ENCODE data around the gene TIMM50. TPM values are rescaled to one million over a fixed set of nuclear protein-coding genes. Genes with fewer than 3 reads are reported as not detected.

The TIMM50 gene
- total and polyA plus RNA-seq, 2 of the 8 experiments (the other 6 are each of a cell fraction or from before 2014, with no cell fraction given): 155 to 187 TPM

GRCh38 chr19:39483141-39483540 lies 2.5 kb downstream of the TIMM50 start:
- no peak overlapping the region for H2BK20ac ChIP-seq (ENCODE audit: low read length)
- WGBS, 2 experiments (ENCODE audit: extremely low coverage in 1 of 2, insufficient coverage in 1 of 2, insufficient read length in 1 of 2, insufficient replicate concordance in 2 of 2, low coverage in 1 of 2, low lambda C conversion rate in 2 of 2, missing lambda C conversion rate in 1 of 2): 93% methylated on average over 5 of the region's 6 CpGs; no CpG with 5 or more reads in 1 of the 2 experiments
- H3K27ac ChIP-seq (ENCODE audit: low read depth, low read length): no peak overlapping the region
- no peak overlapping the region for H2AK5ac ChIP-seq (ENCODE audit: low read depth, low read length)
- H3K23me2 ChIP-seq (ENCODE audit: low read depth, low read length): peaks cover 5% of the 10 kb centered on the region
- no peak overlapping the region for H3K14ac ChIP-seq (ENCODE audit: insufficient read length)
- ChIA-PET CTCF (ENCODE audit: partially characterized antibody) (interaction anchor here (0.9 to 1.8 kb wide), 2 partner anchors 9 to 31 kb away, joined by 4 read pairs; partner anchors contain the start of gene SELENOV), POLR2A (ENCODE audit: partially characterized antibody) (interaction anchor here (1.3 to 8.3 kb wide), 4 partner anchors 12 to 55 kb away, joined by 3 to 96 read pairs (median 10); partner anchors contain the start of gene DLL3)
- no peak overlapping the region for H3K4me3 ChIP-seq (ENCODE audit: extremely low read depth in 1 of 4, insufficient read depth in 2 of 4, low read depth in 3 of 4, low read length in 4 of 4)
- no peak for DNase-seq (ENCODE audit: low read depth in 1 of 2, low spot score in 2 of 2)
- H3K56ac ChIP-seq (replicated peaks; ENCODE audit: insufficient read length, low read depth, low read length): no peak overlapping the region
- no peak for FAIRE-seq
- H4K20me1 ChIP-seq (replicated peaks in 1 of 2; ENCODE audit: control insufficient read depth in 1 of 2, insufficient read depth in 2 of 2, low read length in 2 of 2): peaks cover 7 to 9% of the 10 kb centered on the region in 2 experiments
- H3K79me2 ChIP-seq (ENCODE audit: control insufficient read depth in 1 of 2, insufficient read depth in 2 of 2, low read length in 2 of 2): peaks cover 6 to 24% of the 10 kb centered on the region in 2 experiments; a peak in 3 of 4 replicates
- H2BK12ac ChIP-seq (ENCODE audit: low read depth, low read length): no peak overlapping the region
- no peaks in the 10 kb centered on the region for H3K9me3 ChIP-seq (ENCODE audit: insufficient read depth in 2 of 2, low read depth in 1 of 2, low read length in 1 of 2)
- H3K36me3 ChIP-seq (ENCODE audit: control insufficient read depth in 2 of 4, insufficient read depth in 4 of 4, low read length in 3 of 4): peaks cover 8 to 46% (median 26%) of the 10 kb centered on the region in 4 experiments
- H3K9ac ChIP-seq (replicated peaks in 1 of 4; ENCODE audit: extremely low read depth in 1 of 4, low read depth in 3 of 4, low read length in 3 of 4): no peak overlapping the region
- H3K18ac ChIP-seq (ENCODE audit: extremely low read depth, low read length): no peak overlapping the region
- no peak overlapping the region for H3K4me2 ChIP-seq (ENCODE audit: insufficient read depth in 1 of 2, low read depth in 2 of 2, low read length in 2 of 2)
- no peak overlapping the region for H4K5ac ChIP-seq (ENCODE audit: insufficient read length, low read depth, low read length)
- H4K8ac ChIP-seq (ENCODE audit: extremely low read depth, insufficient read depth, low read length): no peak overlapping the region
- peaks cover 0 to 10% (median 4%) of the 10 kb centered on the region in 4 experiments; a peak in 5 of 7 replicates for H3K4me1 ChIP-seq (replicated peaks in 1 of 4; ENCODE audit: control insufficient read depth in 3 of 4, insufficient read depth in 4 of 4, low read length in 3 of 4)
- H2BK15ac ChIP-seq (ENCODE audit: low read length): no peak overlapping the region
- no peaks in the 10 kb centered on the region for H3K27me3 ChIP-seq (replicated peaks in 1 of 4; ENCODE audit: control insufficient read depth in 3 of 4, extremely low read depth in 1 of 4, insufficient read depth in 3 of 4, low read length in 3 of 4)
- no peak overlapping the region for H4K91ac ChIP-seq (replicated peaks; ENCODE audit: insufficient read length, low read length)
- no peak overlapping the region for H2BK120ac ChIP-seq (replicated peaks; ENCODE audit: low read depth, low read length)
- H3K4ac ChIP-seq (replicated peaks; ENCODE audit: insufficient read length, low read depth, low read length): no peak overlapping the region
- no peak overlapping the region for H2AFZ ChIP-seq (ENCODE audit: low read length)
- H2BK5ac ChIP-seq (ENCODE audit: low read depth, low read length): no peak overlapping the region
- H3K23ac ChIP-seq (ENCODE audit: insufficient read length): no peak overlapping the region
- H3K79me1 ChIP-seq (ENCODE audit: low read depth, low read length): peaks cover 4% of the 10 kb centered on the region
- TF ChIP-seq KDM5A (IDR thresholded peaks at IDR 0.05; ENCODE audit: low read length): no peak

Data from H1 (cell line).